H1 (cell line): ENCODE data around the gene FCRLB. TPM values are rescaled to one million over a fixed set of nuclear protein-coding genes. Genes with fewer than 3 reads are reported as not detected.

Source experiments
- EGR1 ChIP-seq: IDR thresholded peaks from 2 replicates; pipeline ENCODE4 v1.6.1; 2011; ENCODE audit warnings: low read depth, low read length, borderline replicate concordance
- SIX5 ChIP-seq: IDR thresholded peaks from 2 replicates; pipeline ENCODE4 v1.6.1; 2011; ENCODE audit warnings: mild to moderate bottlenecking, low read depth, low read length
- polyA plus RNA-seq, 7 experiments: library from polyadenylated mRNA; depleted of rRNA in 3 of 7; stranded (reverse) in 5 of 7; unstranded in 2 of 7; fragments of >200 nt in 5 of 7; fragments of 200-250 nt in 2 of 7; gene quantifications; 1 replicate in 5 of 7; 2 replicates in 1 of 7; 4 replicates in 1 of 7; pipeline versions ENCODE4 v1.2.1 to v1.2.3, GENCODE V29; 2011 to 2013; ENCODE audit warnings: missing spikeins in 2 of 7, mixed read lengths in 2 of 7
- total RNA-seq: library from RNA; stranded (reverse); fragmentation: NEBNext Ultra II Directional; extraction: Animal tissue kit (Norgen Biotek cat#: 25700); gene quantifications from 2 replicates; pipeline ENCODE4 v1.2.1, GENCODE V29; 2021

The FCRLB gene
- total and polyA plus RNA-seq, 2 of the 8 experiments (the other 6 are each of a cell fraction or from before 2014, with no cell fraction given): 0.14 to 0.24 TPM

- TF ChIP-seq SIX5 (no peak), EGR1 (no peak)
Observed at GRCh38 chr1:161740921-161741320, 19.6 kb downstream of the FCRLB start (continued).
